Nephron (organoid): ENCODE data around the gene MUC6.

Source experiments
- H3K27ac Mint-ChIP-seq, 3 experiments: 2 replicates each; pipeline ENCODE4 v1.8.0; 2020; ENCODE audit warnings: mixed read lengths in 3 of 3, mild to moderate bottlenecking in 2 of 3, moderate library complexity in 1 of 3
- H3K27me3 Mint-ChIP-seq: 2 replicates; pipeline ENCODE4 v1.8.0; 2021; ENCODE audit warnings: low read depth, mild to moderate bottlenecking, moderate library complexity, mixed read lengths
- H3K36me3 Mint-ChIP-seq: 2 replicates; pipeline ENCODE4 v1.8.0; 2020; ENCODE audit warnings: low read depth, mixed read lengths
- H3K4me1 Mint-ChIP-seq: 2 replicates; pipeline ENCODE4 v1.8.0; 2020; ENCODE audit warnings: mixed read lengths
- H3K4me3 Mint-ChIP-seq, 3 experiments: 2 replicates each; pipeline ENCODE4 v1.8.0; 2020; ENCODE audit warnings: mild to moderate bottlenecking in 3 of 3, mixed read lengths in 3 of 3, moderate library complexity in 2 of 3
- H3K9me3 Mint-ChIP-seq: 2 replicates; pipeline ENCODE4 v1.8.0; 2020; ENCODE audit warnings: mixed read lengths
- CTCF ChIP-seq, 3 experiments: fragments of 200-600 bp; sonication (generic); IDR thresholded peaks; one replicate each; pipeline ENCODE4 v1.5.0; 2021; ENCODE audit warnings: antibody characterized with exemption in 3 of 3; ENCODE audit not compliant: unreplicated experiment in 3 of 3

MUC6 gene

DNA sequence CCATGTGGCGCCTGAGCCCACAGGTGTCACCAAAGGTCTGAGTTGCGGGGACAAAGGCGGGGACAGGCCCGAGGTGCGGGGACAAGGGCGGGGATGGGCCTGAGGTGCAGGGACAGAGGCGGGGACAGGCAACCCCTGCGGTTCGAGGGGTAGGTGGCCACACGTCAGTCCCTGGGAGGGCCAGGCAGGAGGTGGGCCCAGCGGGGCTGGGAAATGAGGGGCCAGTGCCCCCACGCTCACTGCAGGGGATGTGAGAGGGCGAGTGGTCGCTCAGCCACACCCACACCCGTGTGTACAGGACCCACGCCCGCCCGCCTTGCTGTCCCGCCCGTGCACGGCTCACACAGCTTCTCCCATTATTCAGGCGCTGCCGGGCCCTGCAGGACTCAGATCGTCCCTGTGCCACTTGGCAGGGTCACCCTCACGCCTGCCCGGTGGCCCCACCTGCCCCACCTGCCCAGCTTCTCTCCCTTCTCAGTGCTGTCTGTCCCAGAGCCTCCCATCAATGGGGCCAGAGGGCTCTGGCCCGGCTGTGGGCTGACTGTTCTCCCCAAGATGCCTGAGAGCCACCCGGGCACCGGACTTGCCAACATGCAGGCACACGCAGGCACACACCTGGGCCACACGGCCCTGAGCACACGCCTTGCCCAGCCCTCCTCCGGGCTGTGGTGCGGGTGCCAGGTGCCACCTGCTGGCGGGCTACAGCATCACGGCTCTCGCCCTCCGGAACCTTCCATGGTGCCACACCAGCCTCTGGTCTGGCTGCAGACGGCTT lies 14.2 kb upstream of the MUC6 start:
- peak; percentile 84 to 88 (median 87) for TF ChIP-seq CTCF (IDR thresholded peaks at IDR 0.05; ENCODE audit: unreplicated experiment in 3 of 3)
- Mint-ChIP-seq H3K27me3 (peaks cover 20% of the 10 kb centered on the region), H3K4me3 (no peak overlapping the region), H3K4me1 (no peaks in the 10 kb centered on the region), H3K9me3 (no peaks in the 10 kb centered on the region), H3K27ac (no peak overlapping the region), H3K36me3 (no peaks in the 10 kb centered on the region)

DNA sequence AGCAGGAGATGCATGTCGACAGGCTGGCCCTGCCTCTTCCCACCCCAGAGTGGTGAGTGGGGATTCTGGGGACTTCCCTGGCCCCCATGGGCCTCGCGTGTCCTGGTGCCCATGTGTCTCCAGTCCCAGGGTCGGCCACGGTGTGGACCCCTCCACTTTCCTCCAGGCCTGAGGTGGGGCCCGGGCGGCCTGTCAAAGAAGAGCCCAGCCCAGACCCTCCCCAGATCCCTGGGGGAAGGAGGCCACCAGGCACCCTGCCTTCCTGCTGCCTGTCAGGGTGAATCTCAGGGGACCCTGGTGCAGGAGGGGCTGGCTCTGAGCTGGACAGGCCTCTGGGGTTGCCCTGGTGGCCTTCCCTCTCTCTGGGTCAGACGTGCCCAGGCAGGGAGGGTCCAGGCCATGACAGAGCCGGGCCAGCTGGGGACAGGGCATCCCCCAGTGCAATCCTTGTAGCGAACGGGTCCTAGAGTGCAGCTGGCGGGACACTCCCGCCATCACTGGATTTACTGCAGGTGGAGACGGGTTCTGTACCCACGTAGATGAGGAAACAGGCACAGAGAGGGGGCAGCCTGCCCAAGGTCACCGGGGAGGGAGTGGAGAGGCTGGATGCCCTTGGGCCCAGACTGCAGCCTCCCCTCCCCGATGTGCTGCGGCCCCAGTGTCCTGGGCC lies 13.5 kb upstream of the MUC6 start:
- Mint-ChIP-seq H3K36me3 (no peaks in the 10 kb centered on the region), H3K27me3 (peaks cover 16% of the 10 kb centered on the region), H3K4me1 (no peaks in the 10 kb centered on the region), H3K4me3 (no peak overlapping the region), H3K27ac (no peak overlapping the region), H3K9me3 (no peaks in the 10 kb centered on the region)
- TF ChIP-seq CTCF (IDR thresholded peaks at IDR 0.05; ENCODE audit: unreplicated experiment in 3 of 3) = no peak

- H3K4me3 Mint-ChIP-seq = no peak overlapping the region
- H3K27me3 Mint-ChIP-seq = peaks cover 22% of the 10 kb centered on the region
- H3K36me3 Mint-ChIP-seq = no peaks in the 10 kb centered on the region
- H3K9me3 Mint-ChIP-seq = no peaks in the 10 kb centered on the region
- no peak overlapping the region for H3K27ac Mint-ChIP-seq
- no peaks in the 10 kb centered on the region for H3K4me1 Mint-ChIP-seq
- TF ChIP-seq CTCF (IDR thresholded peaks at IDR 0.05; ENCODE audit: unreplicated experiment in 3 of 3) = no peak
Measured at GRCh38 chr11:1049431-1049891, 12.9 kb upstream of the MUC6 start.

DNA sequence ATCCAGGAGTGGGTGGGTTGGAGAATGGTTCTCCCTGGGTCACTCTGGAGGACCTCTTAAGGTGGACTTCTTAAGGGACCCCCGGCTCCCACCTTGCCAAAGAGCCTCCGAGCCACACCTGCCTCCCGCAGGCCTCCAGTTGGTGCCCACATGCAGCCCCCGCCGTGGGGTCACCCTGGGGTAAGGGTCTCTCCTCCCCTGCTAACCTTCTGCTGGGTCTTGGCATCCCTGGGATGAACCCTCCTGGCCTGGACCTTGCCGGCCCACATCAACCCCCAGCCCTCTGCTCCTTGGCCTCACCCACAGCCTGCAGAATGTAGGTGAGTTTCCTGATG lies 12.5 kb upstream of the MUC6 start:
- H3K36me3 Mint-ChIP-seq = no peaks in the 10 kb centered on the region
- no peaks in the 10 kb centered on the region for H3K4me1 Mint-ChIP-seq
- H3K9me3 Mint-ChIP-seq = no peaks in the 10 kb centered on the region
- H3K27ac Mint-ChIP-seq = no peak overlapping the region
- TF ChIP-seq CTCF (IDR thresholded peaks at IDR 0.05; ENCODE audit: unreplicated experiment in 3 of 3) = no peak
- H3K27me3 Mint-ChIP-seq = peaks cover 24% of the 10 kb centered on the region
- H3K4me3 Mint-ChIP-seq = no peak overlapping the region

GRCh38 chr11:1048375-1049070 lies 12.0 kb upstream of the MUC6 start:
- Mint-ChIP-seq H3K27me3 (peaks cover 28% of the 10 kb centered on the region), H3K36me3 (no peaks in the 10 kb centered on the region), H3K27ac (no peak overlapping the region), H3K9me3 (no peaks in the 10 kb centered on the region), H3K4me1 (no peaks in the 10 kb centered on the region), H3K4me3 (no peak overlapping the region)
- TF ChIP-seq CTCF (IDR thresholded peaks at IDR 0.05; ENCODE audit: unreplicated experiment in 3 of 3) = no peak
